ENCODE results near the gene KLHL2.

GRCh38 chr4:165369522-165369921 lies 162.2 kb downstream of the KLHL2 start:
- TF ChIP-seq CTCF (IDR thresholded peaks at IDR 0.05) (no peak), POLR2A (IDR thresholded peaks at IDR 0.05) (no peak)
